Lower leg skin (tissue), 3 donors: ENCODE results near the gene PHTF2.

Experiments used
- CTCF ChIP-seq, 3 donors: fragments of 450-650 bp; IDR thresholded peaks; one replicate each; pipeline ENCODE4 v1.5.1; 2016; ENCODE audit warnings: antibody characterized with exemption in 3 of 3, mild to moderate bottlenecking in 3 of 3, moderate library complexity in 2 of 3
- POLR2A ChIP-seq, 2 donors: fragments of 450-650 bp; IDR thresholded peaks; one replicate each; pipeline ENCODE4 v1.6.1; 2016 to 2017; ENCODE audit warnings: antibody characterized with exemption in 2 of 2, mild to moderate bottlenecking in 1 of 2, moderate library complexity in 1 of 2

- TF ChIP-seq CTCF (IDR thresholded peaks at IDR 0.05) (no peak), POLR2A (IDR thresholded peaks at IDR 0.05) (no peak)
Measured at GRCh38 chr7:77877791-77878190, 79.2 kb downstream of the PHTF2 start.
